ENCODE results near the gene DAGLA. TPM values are rescaled to one million over a fixed set of nuclear protein-coding genes. Genes with fewer than 3 reads are reported as not detected.

DAGLA gene
- total RNA-seq, 4 donors from 2014 or later: 5.8 to 18.9 (median 10.2) TPM

GRCh38 chr11:61778357-61778886 lies 98.2 kb downstream of the DAGLA start:
- Histone ChIP-seq H3K27me3 (no peaks in the 10 kb centered on the region), H3K27ac (no peak overlapping the region), H3K4me3 (no peak overlapping the region), H3K9me3 (no peaks in the 10 kb centered on the region), H3K36me3 (peaks cover 0 to 42% (median 0%) of the 10 kb centered on the region in 3 donors), H3K4me1 (peaks cover 0 to 6% (median 0%) of the 10 kb centered on the region in 4 donors)
- DNase-seq: no peak
- TF ChIP-seq, protein P1, sequence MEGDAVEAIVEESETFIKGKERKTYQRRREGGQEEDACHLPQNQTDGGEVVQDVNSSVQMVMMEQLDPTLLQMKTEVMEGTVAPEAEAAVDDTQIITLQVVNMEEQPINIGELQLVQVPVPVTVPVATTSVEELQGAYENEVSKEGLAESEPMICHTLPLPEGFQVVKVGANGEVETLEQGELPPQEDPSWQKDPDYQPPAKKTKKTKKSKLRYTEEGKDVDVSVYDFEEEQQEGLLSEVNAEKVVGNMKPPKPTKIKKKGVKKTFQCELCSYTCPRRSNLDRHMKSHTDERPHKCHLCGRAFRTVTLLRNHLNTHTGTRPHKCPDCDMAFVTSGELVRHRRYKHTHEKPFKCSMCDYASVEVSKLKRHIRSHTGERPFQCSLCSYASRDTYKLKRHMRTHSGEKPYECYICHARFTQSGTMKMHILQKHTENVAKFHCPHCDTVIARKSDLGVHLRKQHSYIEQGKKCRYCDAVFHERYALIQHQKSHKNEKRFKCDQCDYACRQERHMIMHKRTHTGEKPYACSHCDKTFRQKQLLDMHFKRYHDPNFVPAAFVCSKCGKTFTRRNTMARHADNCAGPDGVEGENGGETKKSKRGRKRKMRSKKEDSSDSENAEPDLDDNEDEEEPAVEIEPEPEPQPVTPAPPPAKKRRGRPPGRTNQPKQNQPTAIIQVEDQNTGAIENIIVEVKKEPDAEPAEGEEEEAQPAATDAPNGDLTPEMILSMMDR (IDR thresholded peaks at IDR 0.05): no peak
- no peak for TF ChIP-seq POLR2A (IDR thresholded peaks at IDR 0.05)

GRCh38 chr11:61778920-61779650 lies 98.9 kb downstream of the DAGLA start:
- H3K4me3 ChIP-seq: no peak overlapping the region
- H3K9me3 ChIP-seq: no peaks in the 10 kb centered on the region
- TF ChIP-seq, protein P1 (IDR thresholded peaks at IDR 0.05): no peak
- no peak for TF ChIP-seq POLR2A (IDR thresholded peaks at IDR 0.05)
- H3K36me3 ChIP-seq: peaks cover 0 to 48% (median 0%) of the 10 kb centered on the region in 3 donors
- no peak for DNase-seq
- no peak overlapping the region for H3K27ac ChIP-seq
- H3K4me1 ChIP-seq: peaks cover 0 to 6% (median 0%) of the 10 kb centered on the region in 4 donors
- no peaks in the 10 kb centered on the region for H3K27me3 ChIP-seq

DNA sequence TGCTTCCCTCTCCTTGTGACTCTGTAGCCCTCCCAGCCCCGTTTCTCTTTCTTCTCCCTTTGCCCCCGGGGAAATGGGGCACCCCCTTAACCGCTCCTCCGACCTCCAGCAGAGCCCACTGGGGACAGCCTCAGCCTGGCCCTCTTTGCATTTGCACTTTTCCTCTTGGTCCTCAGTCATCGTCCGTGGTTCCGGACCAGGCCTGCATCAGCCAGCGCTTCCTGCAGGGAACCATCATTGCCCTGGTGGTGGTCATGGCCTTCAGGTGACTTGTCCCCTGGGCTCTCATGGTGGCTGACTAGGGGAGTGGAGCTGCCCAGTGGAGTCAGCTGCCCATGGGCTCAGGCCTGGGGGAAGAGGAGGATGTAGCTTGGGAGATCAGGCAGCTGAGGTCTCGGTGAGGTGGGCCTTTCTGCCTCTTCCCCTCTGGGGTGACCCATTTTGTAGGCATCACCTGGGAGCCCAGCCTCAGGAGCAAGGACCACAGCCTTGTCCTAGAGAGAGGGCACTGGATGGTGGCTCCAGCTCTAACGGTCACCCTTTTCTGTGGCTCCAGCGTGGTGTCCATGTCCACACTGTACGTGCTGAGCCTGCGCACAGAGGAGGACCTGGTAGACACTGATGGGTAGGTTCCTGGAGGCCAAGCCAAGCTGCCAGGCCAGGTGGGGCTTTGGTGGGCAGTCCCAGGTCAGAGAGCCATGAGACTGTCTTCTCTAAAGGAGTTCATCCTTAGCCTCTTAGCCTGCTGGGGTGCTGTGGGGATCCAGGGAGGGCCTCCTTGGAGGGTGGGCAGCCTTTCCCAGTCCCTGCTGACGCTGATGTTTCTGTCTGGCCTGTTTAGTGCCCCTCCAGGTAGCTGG lies 99.7 kb downstream of the DAGLA start:
- Histone ChIP-seq H3K4me1 (peaks cover 0 to 6% (median 0%) of the 10 kb centered on the region in 4 donors), H3K27ac (no peak overlapping the region), H3K36me3 (peaks cover 0 to 57% (median 0%) of the 10 kb centered on the region in 3 donors), H3K9me3 (no peaks in the 10 kb centered on the region), H3K27me3 (no peaks in the 10 kb centered on the region), H3K4me3 (no peak overlapping the region)
- no peak for TF ChIP-seq POLR2A (IDR thresholded peaks at IDR 0.05)
- TF ChIP-seq, protein P1 (IDR thresholded peaks at IDR 0.05): no peak
- no peak for DNase-seq

- peaks cover 0 to 64% (median 0%) of the 10 kb centered on the region in 3 donors for H3K36me3 ChIP-seq
- no peak overlapping the region for H3K4me3 ChIP-seq
- no peak for DNase-seq
- H3K4me1 ChIP-seq: peaks cover 0 to 6% (median 0%) of the 10 kb centered on the region in 4 donors
- no peaks in the 10 kb centered on the region for H3K9me3 ChIP-seq
- TF ChIP-seq, protein P1 (IDR thresholded peaks at IDR 0.05): no peak
- TF ChIP-seq POLR2A (IDR thresholded peaks at IDR 0.05): no peak
- no peaks in the 10 kb centered on the region for H3K27me3 ChIP-seq
- H3K27ac ChIP-seq: no peak overlapping the region
Observed at GRCh38 chr11:61780581-61781162, 100.5 kb downstream of the DAGLA start.

- H3K27ac ChIP-seq: no peak overlapping the region
- DNase-seq: no peak
- H3K9me3 ChIP-seq: no peaks in the 10 kb centered on the region
- H3K4me1 ChIP-seq: peaks cover 0 to 6% (median 0%) of the 10 kb centered on the region in 4 donors
- TF ChIP-seq POLR2A (IDR thresholded peaks at IDR 0.05): no peak
- TF ChIP-seq, protein P1 (IDR thresholded peaks at IDR 0.05): no peak
- no peak overlapping the region for H3K4me3 ChIP-seq
- H3K36me3 ChIP-seq: peaks cover 0 to 74% (median 0%) of the 10 kb centered on the region in 3 donors
- no peaks in the 10 kb centered on the region for H3K27me3 ChIP-seq
Observed at GRCh38 chr11:61781585-61781984, 101.4 kb downstream of the DAGLA start.
